ENCODE measurements around the gene DENND4C. TPM values are rescaled to one million over a fixed set of nuclear protein-coding genes. Genes with fewer than 3 reads are reported as not detected.
"Not testable (repeated sequence)": the region's sequence is repeated elsewhere in the genome, so short reads cannot be mapped to it uniquely, and the experiment has no call there.

Gene DENND4C
- total RNA-seq, 1 donor from 2014 or later = 37.6 TPM

GRCh38 chr9:19408693-19409400 lies 178.4 kb downstream of the DENND4C start, which contains the start of gene ACER2:
TSS of gene ACER2 (plus strand) at chr9:19409009. CDS start at chr9:19409085, 76 bp downstream.
- intact Hi-C loops (cut with micrococcal nuclease) = loop anchor here (1.0 to 2.0 kb wide), 4 partner anchors 29 to 360 kb away; partner anchors contain the start of genes RPS6 and RRAGA

GRCh38 chr9:19409401-19410194 lies 179.1 kb downstream of the DENND4C start:
- intact Hi-C loops (cut with micrococcal nuclease) = loop anchor here (2.0 kb wide), 2 partner anchors 31 to 47 kb away; no protein-coding TSS in a partner anchor

GRCh38 chr9:19410195-19410503 lies 179.7 kb downstream of the DENND4C start:
- intact Hi-C loops (cut with micrococcal nuclease) = no loop called here

GRCh38 chr9:19410594-19410993 lies 180.1 kb downstream of the DENND4C start:
- intact Hi-C loops (cut with micrococcal nuclease) = no loop called here

- intact Hi-C loops (cut with micrococcal nuclease) = no loop called here
Measured at GRCh38 chr9:19411316-19411715, 180.8 kb downstream of the DENND4C start.

GRCh38 chr9:19413456-19413855 lies 183.0 kb downstream of the DENND4C start:
- intact Hi-C loops (cut with micrococcal nuclease) = not testable (repeated sequence)

- intact Hi-C loops (cut with micrococcal nuclease) = no loop called here
Measured at GRCh38 chr9:19416143-19416542, 185.7 kb downstream of the DENND4C start.

- intact Hi-C loops (cut with micrococcal nuclease) = no loop called here
Measured at GRCh38 chr9:19420877-19421276, 190.4 kb downstream of the DENND4C start.

Other genes with a start within 250 kb of the DENND4C start
- gene SAXO1, start 197.5 kb upstream of the DENND4C start, total RNA-seq = not detected in 2 replicates
- gene RRAGA, start 181.3 kb upstream of the DENND4C start, total RNA-seq = 43.1 and 43.4 TPM in 2 replicates
- gene HAUS6, start 127.8 kb upstream of the DENND4C start, total RNA-seq = 28.0 and 28.6 TPM in 2 replicates
- 64.4 and 65.8 TPM in 2 replicates for gene PLIN2, start 103.2 kb upstream of the DENND4C start, total RNA-seq
- gene RPS6, start 149.5 kb downstream of the DENND4C start, total RNA-seq = 1,968 and 1,989 TPM in 2 replicates
- 2.5 and 2.9 TPM in 2 replicates for gene ACER2, start 178.3 kb downstream of the DENND4C start, total RNA-seq